ENCODE data around the gene ZDHHC13. TPM values are rescaled to one million over a fixed set of nuclear protein-coding genes. Genes with fewer than 3 reads are reported as not detected.

The ZDHHC13 gene
- total and polyA plus RNA-seq, 9 donors, result 5.7 to 15.4 (median 9.0) TPM

- no peaks in the 10 kb centered on the region for H3K9me3 ChIP-seq
- no peak for DNase-seq
- H3K4me1 ChIP-seq (ENCODE audit: insufficient read depth), result no peaks in the 10 kb centered on the region
- 67 to 83% (median 73%) methylated on average over 8 of the region's 8 CpGs for WGBS, 3 donors
- no peaks in the 10 kb centered on the region for H3K36me3 ChIP-seq
- TF ChIP-seq EP300 (IDR thresholded peaks at IDR 0.05) (no peak), CTCF (IDR thresholded peaks at IDR 0.05) (no peak), POLR2A (IDR thresholded peaks at IDR 0.05) (no peak)
- no peaks in the 10 kb centered on the region for H3K27me3 ChIP-seq
- intact Hi-C loops (cut with DNase I), result no loop called here
- H3K27ac ChIP-seq, result no peak overlapping the region
- H3K4me3 ChIP-seq, result no peak overlapping the region
These were observed 29.3 kb upstream of the ZDHHC13 start for GRCh38 chr11:19087658-19088057.

GRCh38 chr11:19088791-19089190 is 28.2 kb upstream of the ZDHHC13 start:
- H3K9me3 ChIP-seq, result no peaks in the 10 kb centered on the region
- intact Hi-C loops (cut with DNase I), result no loop called here
- no peak overlapping the region for H3K4me3 ChIP-seq
- TF ChIP-seq EP300 (IDR thresholded peaks at IDR 0.05), result no peak
- no peak for TF ChIP-seq CTCF (IDR thresholded peaks at IDR 0.05)
- TF ChIP-seq POLR2A (IDR thresholded peaks at IDR 0.05), result no peak
- no peak for DNase-seq
- no peaks in the 10 kb centered on the region for H3K36me3 ChIP-seq
- no peak overlapping the region for H3K27ac ChIP-seq
- H3K4me1 ChIP-seq (ENCODE audit: insufficient read depth), result no peaks in the 10 kb centered on the region
- H3K27me3 ChIP-seq, result no peaks in the 10 kb centered on the region
- 60 to 80% (median 71%) methylated on average over 4 of the region's 4 CpGs for WGBS, 3 donors

- H3K27ac ChIP-seq, result no peak overlapping the region
- H3K9me3 ChIP-seq, result no peaks in the 10 kb centered on the region
- no peaks in the 10 kb centered on the region for H3K4me1 ChIP-seq (ENCODE audit: insufficient read depth)
- 88 to 94% (median 89%) methylated on average over 5 of the region's 5 CpGs for WGBS, 3 donors
- no peaks in the 10 kb centered on the region for H3K36me3 ChIP-seq
- no peak for TF ChIP-seq CTCF (IDR thresholded peaks at IDR 0.05)
- TF ChIP-seq EP300 (IDR thresholded peaks at IDR 0.05), result no peak
- no peak for TF ChIP-seq POLR2A (IDR thresholded peaks at IDR 0.05)
- no peaks in the 10 kb centered on the region for H3K27me3 ChIP-seq
- intact Hi-C loops (cut with DNase I), result no loop called here
- no peak for DNase-seq
- H3K4me3 ChIP-seq, result no peak overlapping the region
These were observed 27.5 kb upstream of the ZDHHC13 start for GRCh38 chr11:19089421-19089820.

GRCh38 chr11:19091366-19091765 is 25.6 kb upstream of the ZDHHC13 start:
- TF ChIP-seq EP300 (IDR thresholded peaks at IDR 0.05) (no peak), CTCF (IDR thresholded peaks at IDR 0.05) (no peak), POLR2A (IDR thresholded peaks at IDR 0.05) (no peak)
- DNase-seq, result no peak
- WGBS, 3 donors, result 78 to 92% (median 91%) methylated on average over 1 of the region's 1 CpG
- H3K27me3 ChIP-seq, result no peaks in the 10 kb centered on the region
- no peaks in the 10 kb centered on the region for H3K9me3 ChIP-seq
- H3K4me1 ChIP-seq (ENCODE audit: insufficient read depth), result no peaks in the 10 kb centered on the region
- H3K4me3 ChIP-seq, result no peak overlapping the region
- intact Hi-C loops (cut with DNase I), result no loop called here
- no peak overlapping the region for H3K27ac ChIP-seq
- no peaks in the 10 kb centered on the region for H3K36me3 ChIP-seq

- no peak for DNase-seq
- no peak for TF ChIP-seq CTCF (IDR thresholded peaks at IDR 0.05)
- TF ChIP-seq POLR2A (IDR thresholded peaks at IDR 0.05), result no peak
- TF ChIP-seq EP300 (IDR thresholded peaks at IDR 0.05), result no peak
- no peak overlapping the region for H3K4me3 ChIP-seq
- H3K9me3 ChIP-seq, result no peaks in the 10 kb centered on the region
- 67 to 82% (median 80%) methylated on average over 3 of the region's 3 CpGs for WGBS, 3 donors
- no peaks in the 10 kb centered on the region for H3K36me3 ChIP-seq
- H3K27me3 ChIP-seq, result no peaks in the 10 kb centered on the region
- H3K4me1 ChIP-seq (ENCODE audit: insufficient read depth), result no peaks in the 10 kb centered on the region
- no peak overlapping the region for H3K27ac ChIP-seq
- intact Hi-C loops (cut with DNase I), result no loop called here
These were observed 24.6 kb upstream of the ZDHHC13 start for GRCh38 chr11:19092342-19092741.
